Eye (tissue), 1 donor: ENCODE data around the gene FOXL1.

Experiments
- DNase-seq: peaks from one replicate; pipeline ENCODE4 v3.0.0-alpha.2; 2015

Gene FOXL1

GRCh38 chr16:86568677-86569623 lies 9.4 kb upstream of the FOXL1 start:
- DNase-seq, result peak; percentile 43

- peak; percentile 54 for DNase-seq
These were observed 8.5 kb upstream of the FOXL1 start for GRCh38 chr16:86569701-86570447.

GRCh38 chr16:86570558-86571529 lies 7.5 kb upstream of the FOXL1 start:
- peak; percentile 61 for DNase-seq

- DNase-seq, result no peak
These were observed 6.8 kb upstream of the FOXL1 start for GRCh38 chr16:86571530-86571915.

- no peak for DNase-seq
These were observed 6.3 kb upstream of the FOXL1 start for GRCh38 chr16:86572041-86572521.

- no peak for DNase-seq
These were observed 5.7 kb upstream of the FOXL1 start for GRCh38 chr16:86572606-86573005.

- no peak for DNase-seq
These were observed 5.1 kb upstream of the FOXL1 start for GRCh38 chr16:86573215-86573614.

- no peak for DNase-seq
These were observed 4.5 kb upstream of the FOXL1 start for GRCh38 chr16:86573646-86574508.

- no peak for DNase-seq
These were observed 3.7 kb upstream of the FOXL1 start for GRCh38 chr16:86574646-86575045.

GRCh38 chr16:86575095-86575685 lies 3.2 kb upstream of the FOXL1 start:
- no peak for DNase-seq

GRCh38 chr16:86575754-86576557 lies 2.4 kb upstream of the FOXL1 start:
- DNase-seq, result peak; percentile 87

- DNase-seq, result peak; percentile 49
These were observed 1.6 kb upstream of the FOXL1 start for GRCh38 chr16:86576591-86577313.

GRCh38 chr16:86577314-86577971 lies 906 bp upstream of the FOXL1 start:
- DNase-seq, result peak; percentile 48

- peak; percentile 71 for DNase-seq
These were observed 390 bp downstream of the FOXL1 start for GRCh38 chr16:86578611-86579267.

GRCh38 chr16:86579268-86580062 lies 1.1 kb downstream of the FOXL1 start:
- peak; percentile 44 for DNase-seq

- DNase-seq, result peak; percentile 29
These were observed 1.9 kb downstream of the FOXL1 start for GRCh38 chr16:86580063-86580790.

GRCh38 chr16:86580791-86581170 lies 2.4 kb downstream of the FOXL1 start:
- no peak for DNase-seq
